Ecto neural progenitor cell (in vitro differentiated cells): Measurements from ENCODE around the gene ZSWIM4.
A peak's percentile ranks its signal among the peaks of the same experiment; 100 is the strongest.

Experiments
- DNase-seq: peaks from one replicate; pipeline ENCODE4 v3.0.0-alpha.2; 2018; ENCODE audit warnings: low spot score

ZSWIM4 gene

GRCh38 chr19:13812544-13812943 is 17.3 kb downstream of the ZSWIM4 start:
- no peak for DNase-seq

GRCh38 chr19:13813147-13813546 is 17.9 kb downstream of the ZSWIM4 start:
- DNase-seq: no peak

GRCh38 chr19:13814550-13814949 is 19.3 kb downstream of the ZSWIM4 start:
- no peak for DNase-seq

GRCh38 chr19:13817018-13817614 is 21.9 kb downstream of the ZSWIM4 start:
- DNase-seq: peak; percentile 85

- peak; percentile 90 for DNase-seq
These were observed 22.6 kb downstream of the ZSWIM4 start for GRCh38 chr19:13817615-13818371.

GRCh38 chr19:13819238-13819637 is 24.0 kb downstream of the ZSWIM4 start:
- no peak for DNase-seq

- no peak for DNase-seq
These were observed 26.0 kb downstream of the ZSWIM4 start for GRCh38 chr19:13821292-13821691.

GRCh38 chr19:13823256-13823655 is 28.0 kb downstream of the ZSWIM4 start:
- no peak for DNase-seq

GRCh38 chr19:13823901-13824300 is 28.7 kb downstream of the ZSWIM4 start:
- no peak for DNase-seq

GRCh38 chr19:13824703-13825102 is 29.5 kb downstream of the ZSWIM4 start:
- no peak for DNase-seq

- DNase-seq: peak; percentile 82
These were observed 30.5 kb downstream of the ZSWIM4 start for GRCh38 chr19:13825489-13826441.

- DNase-seq: no peak
These were observed 31.5 kb downstream of the ZSWIM4 start for GRCh38 chr19:13826652-13827235.

- DNase-seq: peak; percentile 44
These were observed 32.4 kb downstream of the ZSWIM4 start for GRCh38 chr19:13827656-13828055.

GRCh38 chr19:13830114-13830740 is 35.0 kb downstream of the ZSWIM4 start:
- DNase-seq: no peak

- DNase-seq: no peak
These were observed 35.7 kb downstream of the ZSWIM4 start for GRCh38 chr19:13830741-13831536.

- DNase-seq: no peak
These were observed 36.6 kb downstream of the ZSWIM4 start for GRCh38 chr19:13831537-13832467.

GRCh38 chr19:13833330-13834243 is 38.3 kb downstream of the ZSWIM4 start:
- peak; percentile 95 for DNase-seq

- DNase-seq: no peak
These were observed 39.2 kb downstream of the ZSWIM4 start for GRCh38 chr19:13834244-13835069.
